H1 (cell line): ENCODE data around the gene PTF1A. TPM values are rescaled to one million over a fixed set of nuclear protein-coding genes. Genes with fewer than 3 reads are reported as not detected.

Source experiments
- GTF2F1 ChIP-seq: IDR thresholded peaks from 2 replicates; pipeline ENCODE4 v1.6.1; 2012; ENCODE audit warnings: low read depth, low read length, improper control_type of control experiment, borderline replicate concordance
- NRF1 ChIP-seq: IDR thresholded peaks from 2 replicates; pipeline ENCODE4 v1.6.1; 2011; ENCODE audit warnings: mild to moderate bottlenecking, low read depth, low read length, improper control_type of control experiment
- polyA plus RNA-seq, 7 experiments: library from polyadenylated mRNA; depleted of rRNA in 3 of 7; stranded (reverse) in 5 of 7; unstranded in 2 of 7; fragments of >200 nt in 5 of 7; fragments of 200-250 nt in 2 of 7; gene quantifications; 1 replicate in 5 of 7; 2 replicates in 1 of 7; 4 replicates in 1 of 7; pipeline versions ENCODE4 v1.2.1 to v1.2.3, GENCODE V29; 2011 to 2013; ENCODE audit warnings: missing spikeins in 2 of 7, mixed read lengths in 2 of 7
- total RNA-seq: library from RNA; stranded (reverse); fragmentation: NEBNext Ultra II Directional; extraction: Animal tissue kit (Norgen Biotek cat#: 25700); gene quantifications from 2 replicates; pipeline ENCODE4 v1.2.1, GENCODE V29; 2021
- TF ChIP-seq, protein P1 (sequence below): fragments of 300-600 bp; sonication (generic); IDR thresholded peaks from 2 replicates; pipeline ENCODE4 v1.7.1; 2012; ENCODE audit warnings: low read length, moderate library complexity, mild to moderate bottlenecking, inconsistent platforms; ENCODE audit not compliant: insufficient replicate concordance

The PTF1A gene
- total and polyA plus RNA-seq, 2 of the 8 experiments (the other 6 are each of a cell fraction or from before 2014, with no cell fraction given) = not detected

DNA sequence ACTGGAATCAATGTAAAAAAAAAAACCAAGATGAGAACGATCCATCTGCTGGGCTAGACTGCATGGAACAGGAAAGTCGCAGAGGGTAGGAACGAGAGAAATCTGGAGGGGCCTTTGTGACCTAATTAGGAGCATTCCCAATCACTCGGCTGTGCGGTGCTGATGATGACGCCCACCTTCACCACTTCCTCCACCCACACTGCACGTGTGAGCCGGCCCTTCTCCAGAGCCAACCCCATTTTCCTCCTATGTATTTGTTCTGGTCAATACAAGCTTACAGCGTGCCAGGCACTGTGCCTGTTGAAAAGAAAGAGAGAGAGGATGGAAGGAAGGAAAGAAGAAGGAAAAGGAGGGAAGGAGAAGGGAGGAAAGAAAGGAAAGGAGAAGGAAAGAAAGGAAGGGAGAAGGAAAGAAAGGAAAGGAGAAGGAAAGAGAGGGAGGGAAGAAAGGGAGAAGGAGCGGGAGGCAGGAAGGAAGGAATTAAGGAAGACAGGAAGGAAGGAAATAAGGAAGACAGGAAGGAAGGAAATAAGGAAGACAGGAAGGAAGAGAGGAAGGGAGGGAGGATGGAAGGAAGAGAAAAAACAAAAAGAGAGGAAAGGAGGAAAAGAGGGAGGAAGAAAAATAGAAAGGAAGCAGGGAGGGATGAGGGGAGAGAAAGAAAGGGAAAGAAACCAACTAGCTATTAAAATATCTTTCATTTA is 35.5 kb upstream of the PTF1A start (continued):
- TF ChIP-seq, protein P1, sequence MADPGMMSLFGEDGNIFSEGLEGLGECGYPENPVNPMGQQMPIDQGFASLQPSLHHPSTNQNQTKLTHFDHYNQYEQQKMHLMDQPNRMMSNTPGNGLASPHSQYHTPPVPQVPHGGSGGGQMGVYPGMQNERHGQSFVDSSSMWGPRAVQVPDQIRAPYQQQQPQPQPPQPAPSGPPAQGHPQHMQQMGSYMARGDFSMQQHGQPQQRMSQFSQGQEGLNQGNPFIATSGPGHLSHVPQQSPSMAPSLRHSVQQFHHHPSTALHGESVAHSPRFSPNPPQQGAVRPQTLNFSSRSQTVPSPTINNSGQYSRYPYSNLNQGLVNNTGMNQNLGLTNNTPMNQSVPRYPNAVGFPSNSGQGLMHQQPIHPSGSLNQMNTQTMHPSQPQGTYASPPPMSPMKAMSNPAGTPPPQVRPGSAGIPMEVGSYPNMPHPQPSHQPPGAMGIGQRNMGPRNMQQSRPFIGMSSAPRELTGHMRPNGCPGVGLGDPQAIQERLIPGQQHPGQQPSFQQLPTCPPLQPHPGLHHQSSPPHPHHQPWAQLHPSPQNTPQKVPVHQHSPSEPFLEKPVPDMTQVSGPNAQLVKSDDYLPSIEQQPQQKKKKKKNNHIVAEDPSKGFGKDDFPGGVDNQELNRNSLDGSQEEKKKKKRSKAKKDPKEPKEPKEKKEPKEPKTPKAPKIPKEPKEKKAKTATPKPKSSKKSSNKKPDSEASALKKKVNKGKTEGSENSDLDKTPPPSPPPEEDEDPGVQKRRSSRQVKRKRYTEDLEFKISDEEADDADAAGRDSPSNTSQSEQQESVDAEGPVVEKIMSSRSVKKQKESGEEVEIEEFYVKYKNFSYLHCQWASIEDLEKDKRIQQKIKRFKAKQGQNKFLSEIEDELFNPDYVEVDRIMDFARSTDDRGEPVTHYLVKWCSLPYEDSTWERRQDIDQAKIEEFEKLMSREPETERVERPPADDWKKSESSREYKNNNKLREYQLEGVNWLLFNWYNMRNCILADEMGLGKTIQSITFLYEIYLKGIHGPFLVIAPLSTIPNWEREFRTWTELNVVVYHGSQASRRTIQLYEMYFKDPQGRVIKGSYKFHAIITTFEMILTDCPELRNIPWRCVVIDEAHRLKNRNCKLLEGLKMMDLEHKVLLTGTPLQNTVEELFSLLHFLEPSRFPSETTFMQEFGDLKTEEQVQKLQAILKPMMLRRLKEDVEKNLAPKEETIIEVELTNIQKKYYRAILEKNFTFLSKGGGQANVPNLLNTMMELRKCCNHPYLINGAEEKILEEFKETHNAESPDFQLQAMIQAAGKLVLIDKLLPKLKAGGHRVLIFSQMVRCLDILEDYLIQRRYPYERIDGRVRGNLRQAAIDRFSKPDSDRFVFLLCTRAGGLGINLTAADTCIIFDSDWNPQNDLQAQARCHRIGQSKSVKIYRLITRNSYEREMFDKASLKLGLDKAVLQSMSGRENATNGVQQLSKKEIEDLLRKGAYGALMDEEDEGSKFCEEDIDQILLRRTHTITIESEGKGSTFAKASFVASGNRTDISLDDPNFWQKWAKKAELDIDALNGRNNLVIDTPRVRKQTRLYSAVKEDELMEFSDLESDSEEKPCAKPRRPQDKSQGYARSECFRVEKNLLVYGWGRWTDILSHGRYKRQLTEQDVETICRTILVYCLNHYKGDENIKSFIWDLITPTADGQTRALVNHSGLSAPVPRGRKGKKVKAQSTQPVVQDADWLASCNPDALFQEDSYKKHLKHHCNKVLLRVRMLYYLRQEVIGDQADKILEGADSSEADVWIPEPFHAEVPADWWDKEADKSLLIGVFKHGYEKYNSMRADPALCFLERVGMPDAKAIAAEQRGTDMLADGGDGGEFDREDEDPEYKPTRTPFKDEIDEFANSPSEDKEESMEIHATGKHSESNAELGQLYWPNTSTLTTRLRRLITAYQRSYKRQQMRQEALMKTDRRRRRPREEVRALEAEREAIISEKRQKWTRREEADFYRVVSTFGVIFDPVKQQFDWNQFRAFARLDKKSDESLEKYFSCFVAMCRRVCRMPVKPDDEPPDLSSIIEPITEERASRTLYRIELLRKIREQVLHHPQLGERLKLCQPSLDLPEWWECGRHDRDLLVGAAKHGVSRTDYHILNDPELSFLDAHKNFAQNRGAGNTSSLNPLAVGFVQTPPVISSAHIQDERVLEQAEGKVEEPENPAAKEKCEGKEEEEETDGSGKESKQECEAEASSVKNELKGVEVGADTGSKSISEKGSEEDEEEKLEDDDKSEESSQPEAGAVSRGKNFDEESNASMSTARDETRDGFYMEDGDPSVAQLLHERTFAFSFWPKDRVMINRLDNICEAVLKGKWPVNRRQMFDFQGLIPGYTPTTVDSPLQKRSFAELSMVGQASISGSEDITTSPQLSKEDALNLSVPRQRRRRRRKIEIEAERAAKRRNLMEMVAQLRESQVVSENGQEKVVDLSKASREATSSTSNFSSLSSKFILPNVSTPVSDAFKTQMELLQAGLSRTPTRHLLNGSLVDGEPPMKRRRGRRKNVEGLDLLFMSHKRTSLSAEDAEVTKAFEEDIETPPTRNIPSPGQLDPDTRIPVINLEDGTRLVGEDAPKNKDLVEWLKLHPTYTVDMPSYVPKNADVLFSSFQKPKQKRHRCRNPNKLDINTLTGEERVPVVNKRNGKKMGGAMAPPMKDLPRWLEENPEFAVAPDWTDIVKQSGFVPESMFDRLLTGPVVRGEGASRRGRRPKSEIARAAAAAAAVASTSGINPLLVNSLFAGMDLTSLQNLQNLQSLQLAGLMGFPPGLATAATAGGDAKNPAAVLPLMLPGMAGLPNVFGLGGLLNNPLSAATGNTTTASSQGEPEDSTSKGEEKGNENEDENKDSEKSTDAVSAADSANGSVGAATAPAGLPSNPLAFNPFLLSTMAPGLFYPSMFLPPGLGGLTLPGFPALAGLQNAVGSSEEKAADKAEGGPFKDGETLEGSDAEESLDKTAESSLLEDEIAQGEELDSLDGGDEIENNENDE = no peak
- TF ChIP-seq NRF1 (no peak), GTF2F1 (no peak)
